ENCODE data around the gene FFAR1.
"Not testable (repeated sequence)": the region's sequence is repeated elsewhere in the genome, so short reads cannot be mapped to it uniquely, and the experiment has no call there.

Gene FFAR1

GRCh38 chr19:35370722-35371121, 23.0 kb downstream of the FFAR1 start, which contains the start of gene GPR42:
Gene GPR42 (plus strand): TSS chr19:35371068. CDS start chr19:35371360, 292 bp downstream.
- no peak for ATAC-seq
- no peak for TF ChIP-seq CREB5 (CRISPR knock-in tag; IDR thresholded peaks at IDR 0.05; ENCODE audit: low read depth)
- no peak for TF ChIP-seq ZNF8 (CRISPR knock-in tag; IDR thresholded peaks at IDR 0.05)
- no peak for TF ChIP-seq ZNF565 (CRISPR knock-in tag; conservative IDR thresholded peaks at IDR 0.05; ENCODE audit: low read depth)

- TF ChIP-seq PATZ1 (CRISPR knock-in tag; IDR thresholded peaks at IDR 0.05; ENCODE audit: borderline replicate concordance) (no peak), ZFP30 (CRISPR knock-in tag; IDR thresholded peaks at IDR 0.05) (no peak), POU6F1 (CRISPR knock-in tag; IDR thresholded peaks at IDR 0.05; ENCODE audit: borderline replicate concordance, low read depth) (no peak), ZNF70 (CRISPR knock-in tag; IDR thresholded peaks at IDR 0.05) (no peak)
- no peak for ATAC-seq
Observed at GRCh38 chr19:35373492-35373891, 25.8 kb downstream of the FFAR1 start.

- not testable (repeated sequence) for ATAC-seq
Observed at GRCh38 chr19:35374031-35374430, 26.3 kb downstream of the FFAR1 start.

- TF ChIP-seq SNAI2 (CRISPR knock-in tag; IDR thresholded peaks at IDR 0.05) (no peak), TCF4 (CRISPR knock-in tag; IDR thresholded peaks at IDR 0.05; ENCODE audit: borderline replicate concordance) (no peak), TSHZ2 (CRISPR knock-in tag; IDR thresholded peaks at IDR 0.05) (no peak), TOX (CRISPR knock-in tag; IDR thresholded peaks at IDR 0.05; ENCODE audit: borderline replicate concordance) (no peak), ZNF70 (CRISPR knock-in tag; IDR thresholded peaks at IDR 0.05) (no peak)
- no peak for ATAC-seq
Observed at GRCh38 chr19:35375505-35376307, 28.0 kb downstream of the FFAR1 start.

GRCh38 chr19:35377656-35378055, 30.0 kb downstream of the FFAR1 start:
- ATAC-seq: no peak
- TF ChIP-seq PATZ1 (CRISPR knock-in tag; IDR thresholded peaks at IDR 0.05; ENCODE audit: borderline replicate concordance): no peak
- no peak for TF ChIP-seq GLIS3 (CRISPR knock-in tag; IDR thresholded peaks at IDR 0.05)
- TF ChIP-seq OSR1 (CRISPR knock-in tag; IDR thresholded peaks at IDR 0.05): no peak
- no peak for TF ChIP-seq BACH2 (CRISPR knock-in tag; IDR thresholded peaks at IDR 0.05; ENCODE audit: borderline replicate concordance)
- TF ChIP-seq ARNTL (CRISPR knock-in tag; IDR thresholded peaks at IDR 0.05; ENCODE audit: borderline replicate concordance, low read depth): no peak

Measured in SK-N-SH treated with all-trans-retinoic acid at 6 μM for 48 hours (cell line).